Mucosa of descending colon (tissue), 3 donors: ENCODE results near the gene ACSL1. TPM values are rescaled to one million over a fixed set of nuclear protein-coding genes. Genes with fewer than 3 reads are reported as not detected.
A peak's percentile ranks its signal among the peaks of the same experiment; 100 is the strongest.

Experiments used
- ATAC-seq: fragments of 200-7000 bp; cut with Tn5 transposase; one replicate; pipeline ENCODE4 v1.9.1; 2020; ENCODE audit warnings: mild to moderate bottlenecking, moderate library complexity
- DNase-seq, 3 donors: peaks; one replicate each; pipeline ENCODE4 v3.0.0-alpha.2; 2020
- H3K36me3 ChIP-seq: fragments of 200-600 bp; one replicate; pipeline ENCODE4 v1.8.0; 2021; ENCODE audit warnings: low read depth, mild to moderate bottlenecking
- H3K4me1 ChIP-seq: fragments of 200-600 bp; one replicate; pipeline ENCODE4 v1.8.0; 2021; ENCODE audit warnings: low read depth, mild to moderate bottlenecking
- H3K4me3 ChIP-seq: fragments of 200-600 bp; one replicate; pipeline ENCODE4 v1.8.0; 2021; ENCODE audit warnings: mild to moderate bottlenecking
- H3K9me3 ChIP-seq: fragments of 200-600 bp; one replicate; pipeline ENCODE4 v1.8.0; 2021; ENCODE audit warnings: mild to moderate bottlenecking
- intact Hi-C, 2 donors: fragments of 100-400 bp; cut with DNase I in 1 of 2; cut with micrococcal nuclease in 1 of 2; formaldehyde crosslinking; loops; one replicate each; pipeline versions ENCODE4 v1.11.0 to v1.11.1; 2022; cut with DNase I, micrococcal nuclease
- total RNA-seq, 3 donors: library from RNA; stranded (reverse); fragmentation: NEBNext Ultra II Directional in 2 of 3; extraction: Animal tissue kit (Norgen Biotek cat#: 25700) in 2 of 3; gene quantifications; one replicate each; pipeline versions ENCODE4 v1.2.1 to v1.2.4, GENCODE V29; 2021 to 2023
- TF ChIP-seq, protein P1 (sequence below): fragments of 200-600 bp; IDR thresholded peaks from one replicate; pipeline ENCODE4 v1.8.0; 2022; ENCODE audit warnings: antibody characterized with exemption, mild to moderate bottlenecking
- donor health status: DM: no; HTN: no; CAD: no; lungs with moderate emphysema.
- donor health status: DM: no; HTN: no; CAD: no.
- donor health status: DM: no; HTN: yes; CAD: no.

The ACSL1 gene
- total RNA-seq, 3 donors from 2014 or later, result 37.4 to 51.4 (median 39.0) TPM

- DNase-seq (no peak), ATAC-seq (no peak)
- TF ChIP-seq, protein P1, sequence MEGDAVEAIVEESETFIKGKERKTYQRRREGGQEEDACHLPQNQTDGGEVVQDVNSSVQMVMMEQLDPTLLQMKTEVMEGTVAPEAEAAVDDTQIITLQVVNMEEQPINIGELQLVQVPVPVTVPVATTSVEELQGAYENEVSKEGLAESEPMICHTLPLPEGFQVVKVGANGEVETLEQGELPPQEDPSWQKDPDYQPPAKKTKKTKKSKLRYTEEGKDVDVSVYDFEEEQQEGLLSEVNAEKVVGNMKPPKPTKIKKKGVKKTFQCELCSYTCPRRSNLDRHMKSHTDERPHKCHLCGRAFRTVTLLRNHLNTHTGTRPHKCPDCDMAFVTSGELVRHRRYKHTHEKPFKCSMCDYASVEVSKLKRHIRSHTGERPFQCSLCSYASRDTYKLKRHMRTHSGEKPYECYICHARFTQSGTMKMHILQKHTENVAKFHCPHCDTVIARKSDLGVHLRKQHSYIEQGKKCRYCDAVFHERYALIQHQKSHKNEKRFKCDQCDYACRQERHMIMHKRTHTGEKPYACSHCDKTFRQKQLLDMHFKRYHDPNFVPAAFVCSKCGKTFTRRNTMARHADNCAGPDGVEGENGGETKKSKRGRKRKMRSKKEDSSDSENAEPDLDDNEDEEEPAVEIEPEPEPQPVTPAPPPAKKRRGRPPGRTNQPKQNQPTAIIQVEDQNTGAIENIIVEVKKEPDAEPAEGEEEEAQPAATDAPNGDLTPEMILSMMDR, result no peak
- no peaks in the 10 kb centered on the region for H3K4me1 ChIP-seq
- intact Hi-C loops, result no loop called here
- no peak overlapping the region for H3K4me3 ChIP-seq
- H3K36me3 ChIP-seq, result no peaks in the 10 kb centered on the region
- no peaks in the 10 kb centered on the region for H3K9me3 ChIP-seq
Observed at GRCh38 chr4:184766446-184766845, 59.3 kb downstream of the ACSL1 start.

DNA sequence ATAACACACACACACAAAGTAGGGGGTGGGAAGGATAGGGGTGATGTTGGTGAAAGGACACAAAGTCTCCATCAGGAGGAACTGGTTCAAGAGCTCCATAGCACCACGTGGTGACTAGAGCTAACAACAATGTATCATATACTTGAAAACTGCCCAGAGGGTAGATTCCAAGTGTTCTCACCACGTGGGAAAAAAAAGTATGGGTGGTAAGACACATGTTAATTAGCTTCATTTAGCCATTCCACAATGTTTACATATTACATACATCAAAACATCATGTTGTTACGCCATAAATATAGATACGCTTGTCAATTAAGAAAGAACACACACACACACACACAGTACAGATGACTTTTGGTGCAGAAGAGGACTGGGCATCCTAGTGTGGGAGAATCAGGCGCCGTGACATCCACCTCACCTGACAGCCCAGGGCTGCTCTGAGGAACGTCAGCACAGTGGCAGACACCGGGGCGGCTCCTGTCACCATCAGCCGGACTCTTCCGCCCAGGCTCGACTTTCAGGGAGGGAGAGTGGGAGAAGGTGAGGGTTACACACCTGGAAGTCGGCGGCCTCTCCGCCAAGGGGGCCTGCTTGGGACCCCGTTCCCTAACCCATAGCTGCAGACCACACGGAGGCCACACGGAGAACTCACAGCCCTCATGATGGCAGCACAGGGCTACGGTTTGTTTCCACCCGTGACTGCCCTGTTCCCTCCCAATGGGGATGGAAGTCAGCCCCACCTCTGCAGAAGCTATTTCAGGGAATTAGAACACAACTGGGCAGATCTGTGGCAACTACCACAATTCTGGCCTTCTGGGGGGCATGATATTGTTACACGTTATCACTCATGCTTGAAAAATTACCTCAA, 60.1 kb downstream of the ACSL1 start:
- H3K9me3 ChIP-seq, result no peaks in the 10 kb centered on the region
- no peaks in the 10 kb centered on the region for H3K4me1 ChIP-seq
- ATAC-seq (no peak), DNase-seq (no peak)
- no peaks in the 10 kb centered on the region for H3K36me3 ChIP-seq
- H3K4me3 ChIP-seq, result no peak overlapping the region
- intact Hi-C loops, result no loop called here
- TF ChIP-seq, protein P1, result no peak

- ATAC-seq (no peak), DNase-seq (no peak)
- intact Hi-C loops, result no loop called here
- Histone ChIP-seq H3K9me3 (no peaks in the 10 kb centered on the region), H3K4me1 (no peaks in the 10 kb centered on the region), H3K4me3 (no peak overlapping the region), H3K36me3 (no peaks in the 10 kb centered on the region)
- TF ChIP-seq, protein P1, result no peak
Observed at GRCh38 chr4:184764601-184765000, 61.2 kb downstream of the ACSL1 start.

GRCh38 chr4:184763150-184763780, 62.5 kb downstream of the ACSL1 start:
- TF ChIP-seq, protein P1, result no peak
- ATAC-seq (no peak), DNase-seq (no peak)
- intact Hi-C loops, result no loop called here
- H3K36me3 ChIP-seq, result no peaks in the 10 kb centered on the region
- no peaks in the 10 kb centered on the region for H3K4me1 ChIP-seq
- no peak overlapping the region for H3K4me3 ChIP-seq
- no peaks in the 10 kb centered on the region for H3K9me3 ChIP-seq

DNA sequence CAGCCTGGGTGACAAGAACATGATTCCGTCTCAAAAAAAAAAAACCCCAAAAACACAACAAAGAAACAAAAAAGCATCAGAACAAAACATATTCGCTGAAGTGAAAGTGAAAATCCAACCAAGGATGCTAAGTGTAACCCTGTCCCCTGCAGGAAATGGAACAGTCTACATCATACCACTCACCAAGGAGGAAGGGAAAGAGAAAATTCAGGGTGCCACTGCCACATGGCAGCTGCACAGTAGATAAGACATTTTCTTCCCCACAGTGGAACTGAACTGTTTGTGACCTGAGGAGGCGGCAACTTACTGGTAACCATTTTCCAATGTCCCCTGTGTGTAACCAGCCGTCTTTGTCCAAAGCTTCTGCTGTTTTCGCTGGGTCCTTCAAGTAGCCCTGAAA, 63.7 kb downstream of the ACSL1 start:
- ATAC-seq (peak; percentile 58), DNase-seq (no peak)
- H3K9me3 ChIP-seq, result no peaks in the 10 kb centered on the region
- intact Hi-C loops, result no loop called here
- no peaks in the 10 kb centered on the region for H3K4me1 ChIP-seq
- TF ChIP-seq, protein P1, result no peak
- H3K4me3 ChIP-seq, result no peak overlapping the region
- no peaks in the 10 kb centered on the region for H3K36me3 ChIP-seq
